Esophagus muscularis mucosa (tissue), 4 donors: ENCODE data around the gene C12orf42. TPM values are rescaled to one million over a fixed set of nuclear protein-coding genes. Genes with fewer than 3 reads are reported as not detected.

ENCODE experiments used
- DNase-seq: peaks from one replicate; pipeline ENCODE4 v3.0.0-alpha.2; 2017; ENCODE audit errors: extremely low spot score
- H3K27ac ChIP-seq, 4 donors: fragments of 200-600 bp; sonication (generic); replicated peaks in 1 of 4; 1 replicate in 3 of 4; 2 replicates in 1 of 4; pipeline ENCODE4 v1.5.1; 2016 to 2019; ENCODE audit warnings: mild to moderate bottlenecking in 1 of 4
- H3K27me3 ChIP-seq, 4 donors: fragments of 200-600 bp; sonication (generic); one replicate each; pipeline versions ENCODE4 v1.5.1 to v1.6.0; 2016 to 2019
- H3K36me3 ChIP-seq, 4 donors: fragments of 200-600 bp; sonication (generic); one replicate each; pipeline ENCODE4 v1.5.1; 2016 to 2019
- H3K4me1 ChIP-seq, 4 donors: fragments of 200-600 bp; sonication (generic); one replicate each; pipeline ENCODE4 v1.5.1; 2016 to 2019
- H3K4me3 ChIP-seq, 4 donors: fragments of 200-600 bp; sonication (generic); 1 replicate in 2 of 4; 2 replicates in 2 of 4; pipeline ENCODE4 v1.5.1; 2016 to 2019; ENCODE audit warnings: mild to moderate bottlenecking in 4 of 4, moderate library complexity in 1 of 4
- H3K9me3 ChIP-seq, 4 donors: fragments of 200-600 bp; sonication (generic); 1 replicate in 3 of 4; 2 replicates in 1 of 4; pipeline ENCODE4 v1.5.1; 2016 to 2019
- EP300 ChIP-seq: sonication (generic); formaldehyde crosslinking; IDR thresholded peaks from one replicate; pipeline ENCODE4 v1.6.1; 2017; ENCODE audit warnings: antibody characterized with exemption
- POLR2A ChIP-seq: fragments of 450-650 bp; IDR thresholded peaks from one replicate; pipeline ENCODE4 v1.6.1; 2017; ENCODE audit warnings: antibody characterized with exemption, moderate library complexity, mild to moderate bottlenecking, low read depth
- POLR2AphosphoS5 ChIP-seq, 2 donors: sonication (generic); formaldehyde crosslinking; IDR thresholded peaks; one replicate each; pipeline ENCODE4 v1.6.1; 2017; ENCODE audit warnings: antibody characterized with exemption in 2 of 2
- WGBS: methylation state at CpG from one replicate; pipeline ENCODE4 v1.1.5; 2018; 5-methylcytosine and 5-hydroxymethylcytosine counted together
- intact Hi-C: fragments of 100-400 bp; cut with DNase I; formaldehyde crosslinking; loops from one replicate; pipeline ENCODE4 v1.15.1; 2023
- total RNA-seq, 4 donors: library from RNA; depleted of rRNA; stranded (reverse); fragments of >200 nt; gene quantifications; one replicate each; pipeline versions ENCODE4 v1.1.0 to v1.2.1, GENCODE V29; 2016
- TF ChIP-seq, protein P1 (sequence below), 3 experiments: fragments of 200-600 bp in 2 of 3; fragments of 450-650 bp in 1 of 3; sonication (generic) in 2 of 3; IDR thresholded peaks; one replicate each; pipeline ENCODE4 v1.5.1; 2017 to 2019; ENCODE audit warnings: antibody characterized with exemption in 3 of 3, mild to moderate bottlenecking in 2 of 3, moderate library complexity in 1 of 3

C12orf42 gene
- total RNA-seq, 4 donors from 2014 or later: not detected

DNA sequence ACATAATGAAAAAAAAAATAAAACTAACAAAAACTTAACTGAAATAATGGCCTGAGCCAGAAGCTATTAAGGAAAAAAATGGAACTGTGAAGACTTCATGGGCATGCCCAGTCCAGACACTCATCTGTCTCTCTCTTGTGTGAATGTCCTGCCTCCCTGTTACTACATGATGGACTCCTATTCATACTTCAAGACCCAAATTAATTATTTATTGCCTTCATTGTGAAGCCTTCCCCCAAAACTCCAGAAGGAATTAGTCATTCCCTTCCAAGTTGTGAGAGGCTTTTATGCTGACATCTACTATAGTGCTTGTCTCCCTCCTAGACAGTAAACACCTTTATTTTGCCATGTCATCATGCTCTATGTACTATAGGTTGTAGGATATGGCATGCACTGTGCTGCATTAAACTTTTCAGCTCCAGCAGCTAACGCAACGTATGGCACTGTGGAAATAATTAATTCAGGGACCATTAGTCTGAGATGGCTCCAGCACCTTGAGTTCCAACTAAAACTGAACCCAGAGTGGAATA lies 25.0 kb upstream of the C12orf42 start:
- Histone ChIP-seq H3K4me1 (no peaks in the 10 kb centered on the region), H3K27me3 (no peaks in the 10 kb centered on the region), H3K27ac (no peak overlapping the region), H3K4me3 (no peak overlapping the region), H3K36me3 (no peaks in the 10 kb centered on the region), H3K9me3 (no peaks in the 10 kb centered on the region)
- no peak for DNase-seq
- TF ChIP-seq, protein P1, sequence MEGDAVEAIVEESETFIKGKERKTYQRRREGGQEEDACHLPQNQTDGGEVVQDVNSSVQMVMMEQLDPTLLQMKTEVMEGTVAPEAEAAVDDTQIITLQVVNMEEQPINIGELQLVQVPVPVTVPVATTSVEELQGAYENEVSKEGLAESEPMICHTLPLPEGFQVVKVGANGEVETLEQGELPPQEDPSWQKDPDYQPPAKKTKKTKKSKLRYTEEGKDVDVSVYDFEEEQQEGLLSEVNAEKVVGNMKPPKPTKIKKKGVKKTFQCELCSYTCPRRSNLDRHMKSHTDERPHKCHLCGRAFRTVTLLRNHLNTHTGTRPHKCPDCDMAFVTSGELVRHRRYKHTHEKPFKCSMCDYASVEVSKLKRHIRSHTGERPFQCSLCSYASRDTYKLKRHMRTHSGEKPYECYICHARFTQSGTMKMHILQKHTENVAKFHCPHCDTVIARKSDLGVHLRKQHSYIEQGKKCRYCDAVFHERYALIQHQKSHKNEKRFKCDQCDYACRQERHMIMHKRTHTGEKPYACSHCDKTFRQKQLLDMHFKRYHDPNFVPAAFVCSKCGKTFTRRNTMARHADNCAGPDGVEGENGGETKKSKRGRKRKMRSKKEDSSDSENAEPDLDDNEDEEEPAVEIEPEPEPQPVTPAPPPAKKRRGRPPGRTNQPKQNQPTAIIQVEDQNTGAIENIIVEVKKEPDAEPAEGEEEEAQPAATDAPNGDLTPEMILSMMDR (IDR thresholded peaks at IDR 0.05): no peak
- TF ChIP-seq POLR2AphosphoS5 (IDR thresholded peaks at IDR 0.05) (no peak), EP300 (no peak), POLR2A (no peak)
- intact Hi-C loops: no loop called here
- WGBS: 96% methylated on average over 2 of the region's 2 CpGs

DNA sequence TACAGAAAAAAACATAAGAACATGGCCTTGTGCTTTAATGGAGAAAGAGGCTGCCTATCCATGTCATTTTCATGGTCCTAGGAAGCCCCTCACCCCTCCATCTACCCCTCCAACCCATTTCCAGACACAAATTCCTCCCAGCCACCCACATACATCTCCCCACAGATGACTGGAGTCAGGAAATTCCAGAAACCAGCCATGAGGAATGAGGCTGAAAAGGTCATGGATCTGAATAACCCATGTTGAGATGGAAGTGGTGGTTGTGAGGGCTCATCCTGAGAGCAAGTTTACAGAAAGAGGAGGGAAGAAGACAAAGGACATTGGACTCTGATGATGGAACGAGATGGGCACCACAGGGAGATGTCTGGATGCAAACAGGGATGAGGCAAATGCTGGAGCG lies 23.9 kb upstream of the C12orf42 start:
- no peaks in the 10 kb centered on the region for H3K36me3 ChIP-seq
- no peak overlapping the region for H3K4me3 ChIP-seq
- no peaks in the 10 kb centered on the region for H3K27me3 ChIP-seq
- intact Hi-C loops: no loop called here
- DNase-seq: no peak
- no peaks in the 10 kb centered on the region for H3K4me1 ChIP-seq
- WGBS: 66% methylated on average over 2 of the region's 2 CpGs
- TF ChIP-seq, protein P1 (IDR thresholded peaks at IDR 0.05): no peak
- TF ChIP-seq EP300 (no peak), POLR2AphosphoS5 (IDR thresholded peaks at IDR 0.05) (no peak), POLR2A (no peak)
- H3K9me3 ChIP-seq: no peaks in the 10 kb centered on the region
- no peak overlapping the region for H3K27ac ChIP-seq

DNA sequence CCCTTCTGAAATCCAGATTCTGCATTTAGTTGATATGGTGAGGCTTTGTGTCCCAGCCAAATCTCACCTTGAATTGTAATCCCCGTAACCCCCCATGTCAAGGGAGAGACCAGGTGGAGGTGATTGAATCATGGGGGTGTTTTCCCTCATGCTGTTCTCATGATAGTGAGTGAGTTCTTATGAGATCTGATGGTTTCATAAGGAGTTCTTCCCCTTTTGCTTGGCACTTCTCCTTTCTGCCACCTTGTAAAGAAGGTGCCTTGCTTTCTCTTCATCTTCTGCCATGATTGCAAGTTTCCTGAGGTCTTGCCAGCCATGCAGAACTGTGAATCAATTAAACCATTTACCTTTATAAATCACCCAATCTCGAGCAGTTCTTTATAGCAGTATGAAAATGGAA lies 23.1 kb upstream of the C12orf42 start:
- TF ChIP-seq POLR2AphosphoS5 (IDR thresholded peaks at IDR 0.05) (no peak), POLR2A (no peak), EP300 (no peak)
- TF ChIP-seq, protein P1 (IDR thresholded peaks at IDR 0.05): no peak
- H3K27me3 ChIP-seq: no peaks in the 10 kb centered on the region
- H3K36me3 ChIP-seq: no peaks in the 10 kb centered on the region
- WGBS: 76% methylated on average over 2 of the region's 2 CpGs
- no peak for DNase-seq
- H3K9me3 ChIP-seq: no peaks in the 10 kb centered on the region
- intact Hi-C loops: no loop called here
- H3K27ac ChIP-seq: no peak overlapping the region
- H3K4me3 ChIP-seq: no peak overlapping the region
- no peaks in the 10 kb centered on the region for H3K4me1 ChIP-seq

DNA sequence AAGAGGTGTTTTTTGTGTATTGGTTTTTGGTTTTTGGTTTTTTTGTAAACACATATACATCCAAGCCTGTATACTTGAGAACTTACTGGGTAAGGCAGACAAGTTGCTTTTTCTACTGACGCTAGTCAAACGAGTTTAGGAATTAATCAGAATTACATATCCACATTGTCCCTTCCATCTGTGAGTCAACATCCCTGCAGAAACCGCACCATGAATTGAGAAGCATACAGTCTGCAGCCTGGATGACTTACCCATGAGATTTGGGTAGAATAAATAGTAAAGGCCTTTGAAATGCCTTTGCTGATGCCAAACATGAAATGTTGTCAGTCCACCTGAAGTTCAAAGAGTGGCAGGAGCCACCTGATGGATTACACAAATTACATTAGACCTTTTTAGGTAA lies 21.4 kb upstream of the C12orf42 start:
- no peaks in the 10 kb centered on the region for H3K36me3 ChIP-seq
- H3K4me1 ChIP-seq: no peaks in the 10 kb centered on the region
- 92% methylated on average over 3 of the region's 3 CpGs for WGBS
- H3K4me3 ChIP-seq: no peak overlapping the region
- intact Hi-C loops: no loop called here
- no peak for DNase-seq
- no peaks in the 10 kb centered on the region for H3K9me3 ChIP-seq
- no peak overlapping the region for H3K27ac ChIP-seq
- no peaks in the 10 kb centered on the region for H3K27me3 ChIP-seq
- TF ChIP-seq POLR2AphosphoS5 (IDR thresholded peaks at IDR 0.05): no peak
- TF ChIP-seq EP300: no peak
- TF ChIP-seq POLR2A: no peak

- intact Hi-C loops: no loop called here
- no peaks in the 10 kb centered on the region for H3K36me3 ChIP-seq
- H3K27me3 ChIP-seq: no peaks in the 10 kb centered on the region
- no peaks in the 10 kb centered on the region for H3K9me3 ChIP-seq
- DNase-seq: no peak
- no peak overlapping the region for H3K4me3 ChIP-seq
- no peak overlapping the region for H3K27ac ChIP-seq
- H3K4me1 ChIP-seq: no peaks in the 10 kb centered on the region
- no peak for TF ChIP-seq POLR2A
- TF ChIP-seq POLR2AphosphoS5 (IDR thresholded peaks at IDR 0.05): no peak
- TF ChIP-seq, protein P1 (IDR thresholded peaks at IDR 0.05): no peak
Observed at GRCh38 chr12:103515341-103515740, 19.6 kb upstream of the C12orf42 start.
